HEK293T (cell line): ENCODE results near the gene AKAP9.

Source experiments
- CTCF ChIA-PET: fragments of 350-600 bp; formaldehyde crosslinking; extraction: SDS; loops from one replicate; lab custom pipeline; 2021; ENCODE audit warnings: antibody characterized with exemption, inconsistent platforms; lab: Yijun Ruan, JAX
- POLR2A ChIA-PET: fragments of 350-600 bp; formaldehyde crosslinking; extraction: SDS; loops from one replicate; lab custom pipeline; 2020; ENCODE audit warnings: antibody characterized with exemption, inconsistent platforms; lab: Yijun Ruan, JAX
- DNase-seq: peaks from one replicate; pipeline ENCODE4 v3.0.0; 2012; ENCODE audit warnings: mixed read lengths; ENCODE audit errors: extremely low spot score
- ARNT ChIP-seq: fragments of 450-650 bp; IDR thresholded peaks from 2 replicates; pipeline ENCODE4 v1.6.1; 2017; ENCODE audit warnings: mild to moderate bottlenecking
- BHLHE40 ChIP-seq: fragments of 450-650 bp; IDR thresholded peaks from 2 replicates; pipeline ENCODE4 v1.6.1; 2016; ENCODE audit warnings: mild to moderate bottlenecking, moderate library complexity, borderline replicate concordance
- CTBP1 ChIP-seq: fragments of 450-650 bp; IDR thresholded peaks from 2 replicates; pipeline ENCODE4 v1.6.1; 2016; ENCODE audit warnings: borderline replicate concordance
- ELF4 ChIP-seq: fragments of 450-650 bp; IDR thresholded peaks from 2 replicates; pipeline ENCODE4 v1.6.1; 2017; ENCODE audit warnings: antibody characterized with exemption
- FOXA1 ChIP-seq: fragments of 450-650 bp; IDR thresholded peaks from 2 replicates; pipeline ENCODE4 v1.6.1; 2016; ENCODE audit warnings: mild to moderate bottlenecking
- FOXK2 ChIP-seq: fragments of 450-650 bp; IDR thresholded peaks from 2 replicates; pipeline ENCODE4 v1.6.1; 2016; ENCODE audit warnings: mild to moderate bottlenecking
- FOXM1 ChIP-seq: fragments of 450-650 bp; IDR thresholded peaks from 2 replicates; pipeline ENCODE4 v1.6.1; 2017; ENCODE audit warnings: mild to moderate bottlenecking, borderline replicate concordance
- HDGF ChIP-seq: fragments of 450-650 bp; IDR thresholded peaks from 2 replicates; pipeline ENCODE4 v1.6.1; 2017; ENCODE audit warnings: antibody characterized with exemption, borderline replicate concordance
- L3MBTL2 ChIP-seq: fragments of 450-650 bp; conservative IDR thresholded peaks from 2 replicates; pipeline ENCODE4 v1.6.1; 2016; ENCODE audit warnings: mild to moderate bottlenecking
- LEF1 ChIP-seq: fragments of 450-650 bp; IDR thresholded peaks from 2 replicates; pipeline ENCODE4 v1.6.1; 2017; ENCODE audit warnings: mild to moderate bottlenecking, borderline replicate concordance
- NFRKB ChIP-seq: fragments of 450-650 bp; IDR thresholded peaks from 2 replicates; pipeline ENCODE4 v1.6.1; 2016; ENCODE audit warnings: mild to moderate bottlenecking, moderate library complexity
- SP1 ChIP-seq: fragments of 450-650 bp; IDR thresholded peaks from 2 replicates; pipeline ENCODE4 v1.6.1; 2017
- SUZ12 ChIP-seq: fragments of 450-650 bp; IDR thresholded peaks from 2 replicates; pipeline ENCODE4 v1.6.1; 2016; ENCODE audit warnings: mild to moderate bottlenecking
- TARDBP ChIP-seq: fragments of 450-650 bp; IDR thresholded peaks from 2 replicates; pipeline ENCODE4 v1.6.1; 2016
- ZNF384 ChIP-seq: fragments of 450-650 bp; IDR thresholded peaks from 2 replicates; pipeline ENCODE4 v1.6.1; 2016
- TF ChIP-seq, protein P1 (sequence below): fragments of 450-650 bp; IDR thresholded peaks from 2 replicates; pipeline ENCODE4 v1.6.1; 2016

The AKAP9 gene

GRCh38 chr7:91999631-92000565, 59.2 kb downstream of the AKAP9 start:
- CTCF ChIA-PET: no interaction called here

DNA sequence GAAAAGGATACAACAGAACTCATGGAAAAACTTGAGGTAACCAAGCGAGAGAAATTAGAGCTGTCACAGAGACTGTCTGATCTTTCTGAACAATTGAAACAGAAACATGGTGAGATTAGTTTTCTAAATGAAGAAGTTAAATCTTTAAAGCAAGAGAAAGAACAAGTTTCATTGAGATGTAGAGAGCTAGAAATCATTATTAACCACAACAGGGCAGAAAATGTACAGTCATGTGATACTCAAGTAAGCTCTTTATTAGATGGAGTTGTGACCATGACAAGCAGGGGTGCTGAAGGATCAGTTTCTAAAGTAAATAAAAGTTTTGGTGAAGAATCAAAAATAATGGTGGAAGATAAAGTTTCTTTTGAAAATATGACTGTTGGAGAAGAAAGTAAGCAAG, 62.1 kb downstream of the AKAP9 start:
- ChIA-PET CTCF (no interaction called here), POLR2A (no interaction called here)
- no peak for TF ChIP-seq SP1
- TF ChIP-seq ZNF384: no peak
- TF ChIP-seq LEF1: no peak
- TF ChIP-seq FOXK2: no peak
- TF ChIP-seq, protein P1, sequence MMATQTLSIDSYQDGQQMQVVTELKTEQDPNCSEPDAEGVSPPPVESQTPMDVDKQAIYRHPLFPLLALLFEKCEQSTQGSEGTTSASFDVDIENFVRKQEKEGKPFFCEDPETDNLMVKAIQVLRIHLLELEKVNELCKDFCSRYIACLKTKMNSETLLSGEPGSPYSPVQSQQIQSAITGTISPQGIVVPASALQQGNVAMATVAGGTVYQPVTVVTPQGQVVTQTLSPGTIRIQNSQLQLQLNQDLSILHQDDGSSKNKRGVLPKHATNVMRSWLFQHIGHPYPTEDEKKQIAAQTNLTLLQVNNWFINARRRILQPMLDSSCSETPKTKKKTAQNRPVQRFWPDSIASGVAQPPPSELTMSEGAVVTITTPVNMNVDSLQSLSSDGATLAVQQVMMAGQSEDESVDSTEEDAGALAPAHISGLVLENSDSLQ: no peak
- no peak for TF ChIP-seq ELF4
- TF ChIP-seq TARDBP: no peak
- no peak for TF ChIP-seq HDGF
- TF ChIP-seq ARNT: no peak
- TF ChIP-seq FOXM1: no peak
- TF ChIP-seq CTBP1: no peak
- no peak for TF ChIP-seq FOXA1
- no peak for TF ChIP-seq SUZ12
- no peak for TF ChIP-seq NFRKB
- TF ChIP-seq BHLHE40: no peak
- TF ChIP-seq L3MBTL2: no peak
- no peak for DNase-seq

More at GRCh38 chr7:91999631-92000565, 59.2 kb downstream of the AKAP9 start:
- DNase-seq: no peak
- POLR2A ChIA-PET: no interaction called here
- TF ChIP-seq FOXK2: no peak
- no peak for TF ChIP-seq L3MBTL2
- TF ChIP-seq ARNT: no peak
- TF ChIP-seq TARDBP: no peak
- TF ChIP-seq BHLHE40: no peak

DNA sequence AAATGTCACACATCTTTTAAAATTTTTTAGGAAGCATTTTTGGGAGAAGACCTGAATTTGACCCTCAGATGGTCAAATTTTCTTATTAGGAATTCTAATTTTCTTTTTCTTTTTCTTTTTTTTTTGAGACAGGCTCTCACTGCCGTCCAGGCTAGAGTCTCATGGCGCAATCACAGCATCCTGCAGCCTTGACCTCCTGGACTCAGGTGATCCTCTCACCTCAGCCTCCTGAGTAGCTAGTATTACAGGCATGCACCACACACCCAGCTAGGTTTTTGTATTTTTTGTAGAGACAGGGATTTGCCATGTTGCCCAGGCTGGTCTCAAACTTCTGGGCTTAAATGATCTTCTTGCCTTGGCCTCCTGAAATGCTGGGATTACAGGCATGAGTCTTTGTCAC, 65.4 kb downstream of the AKAP9 start:
- TF ChIP-seq FOXM1: no peak
- no peak for TF ChIP-seq SUZ12
- no peak for TF ChIP-seq BHLHE40
- TF ChIP-seq, protein P1: no peak
- no peak for TF ChIP-seq HDGF
- no peak for TF ChIP-seq TARDBP
- TF ChIP-seq ARNT: no peak
- no peak for TF ChIP-seq ELF4
- no peak for TF ChIP-seq FOXA1
- TF ChIP-seq LEF1: no peak
- no peak for TF ChIP-seq SP1
- no peak for TF ChIP-seq NFRKB
- TF ChIP-seq CTBP1: no peak
- TF ChIP-seq ZNF384: no peak
- TF ChIP-seq FOXK2: no peak
- TF ChIP-seq L3MBTL2: no peak
- no peak for DNase-seq
- ChIA-PET CTCF (no interaction called here), POLR2A (no interaction called here)

GRCh38 chr7:92010215-92010614, 69.6 kb downstream of the AKAP9 start:
- TF ChIP-seq HDGF (no peak), FOXA1 (0 out of 2 replicates have a peak, but pooled peaks have one; percentile 23)
- peak; percentile 13 for DNase-seq
- POLR2A ChIA-PET: interaction anchor here (1.3 to 1.4 kb wide), 2 partner anchors 70 to 130 kb away, joined by 5 to 6 read pairs; partner anchors contain the start of gene MTERF1
- CTCF ChIA-PET: interaction anchor here (0.7 kb wide), 1 partner anchor 48 kb away, joined by 5 read pairs; no protein-coding TSS in a partner anchor

GRCh38 chr7:92013611-92014010, 72.9 kb downstream of the AKAP9 start:
- CTCF ChIA-PET: no interaction called here
- POLR2A ChIA-PET: no interaction called here

GRCh38 chr7:92020636-92021035, 80.0 kb downstream of the AKAP9 start:
- ChIA-PET POLR2A (interaction anchor here (1.0 kb wide), 1 partner anchor 79 kb away, joined by 3 read pairs; no protein-coding TSS in a partner anchor), CTCF (no interaction called here)
- TF ChIP-seq TARDBP (no peak), SUZ12 (no peak), L3MBTL2 (no peak), SP1 (no peak), HDGF (no peak), BHLHE40 (no peak), LEF1 (no peak), FOXK2 (no peak), FOXA1 (no peak), ELF4 (no peak), FOXM1 (no peak), CTBP1 (no peak), ARNT (no peak)
- TF ChIP-seq, protein P1: no peak
- no peak for DNase-seq

More at GRCh38 chr7:92013611-92014010, 72.9 kb downstream of the AKAP9 start:
- TF ChIP-seq SUZ12 (no peak), SP1 (no peak), FOXM1 (no peak), ARNT (no peak), ELF4 (no peak), ZNF384 (no peak), FOXK2 (no peak), BHLHE40 (no peak), FOXA1 (no peak), CTBP1 (no peak), HDGF (no peak)
- TF ChIP-seq, protein P1: no peak
- no peak for DNase-seq
